ENCODE measurements around the gene MAL.
A peak's percentile ranks its signal among the peaks of the same experiment; 100 is the strongest.

The MAL gene

DNA sequence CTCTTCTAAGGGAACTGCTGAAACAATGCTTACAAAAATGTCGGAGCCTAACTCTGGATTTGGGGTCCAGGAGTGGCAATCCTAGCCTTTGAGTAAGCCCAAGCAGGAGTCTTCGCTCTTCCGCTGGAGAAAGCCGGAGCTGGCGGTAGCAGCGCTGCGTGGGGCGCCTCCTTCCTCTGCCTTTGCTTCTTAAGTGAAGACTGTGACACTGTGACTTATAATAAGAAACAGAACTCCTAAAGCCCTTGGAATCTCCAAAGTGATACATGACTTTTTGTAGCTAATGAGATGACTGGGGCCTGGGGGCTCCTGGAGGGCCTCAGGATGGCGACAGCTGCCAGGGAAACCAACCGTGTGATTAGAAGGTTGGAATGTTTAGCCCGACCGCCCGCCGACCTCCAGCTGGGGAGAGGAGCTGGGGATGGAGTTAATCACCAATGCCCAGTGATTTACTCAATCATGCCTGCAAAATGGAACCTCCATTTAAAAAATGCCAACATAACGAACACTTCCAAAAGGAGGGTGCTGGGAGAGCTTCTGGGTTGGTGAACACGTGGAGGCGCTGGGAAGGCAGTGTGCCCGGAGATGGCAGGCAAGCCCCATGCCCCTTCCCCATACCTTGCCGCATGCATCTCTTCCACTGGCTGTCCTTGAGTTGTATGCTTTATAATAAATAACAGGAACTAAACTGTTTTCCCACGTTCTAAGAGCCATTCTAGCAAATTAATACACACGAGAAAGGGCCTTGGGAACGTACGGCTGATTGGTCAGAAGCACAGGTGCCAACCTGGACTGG lies 29.0 kb upstream of the MAL start:
- DNase-seq (ENCODE audit: low spot score), result no peak

DNA sequence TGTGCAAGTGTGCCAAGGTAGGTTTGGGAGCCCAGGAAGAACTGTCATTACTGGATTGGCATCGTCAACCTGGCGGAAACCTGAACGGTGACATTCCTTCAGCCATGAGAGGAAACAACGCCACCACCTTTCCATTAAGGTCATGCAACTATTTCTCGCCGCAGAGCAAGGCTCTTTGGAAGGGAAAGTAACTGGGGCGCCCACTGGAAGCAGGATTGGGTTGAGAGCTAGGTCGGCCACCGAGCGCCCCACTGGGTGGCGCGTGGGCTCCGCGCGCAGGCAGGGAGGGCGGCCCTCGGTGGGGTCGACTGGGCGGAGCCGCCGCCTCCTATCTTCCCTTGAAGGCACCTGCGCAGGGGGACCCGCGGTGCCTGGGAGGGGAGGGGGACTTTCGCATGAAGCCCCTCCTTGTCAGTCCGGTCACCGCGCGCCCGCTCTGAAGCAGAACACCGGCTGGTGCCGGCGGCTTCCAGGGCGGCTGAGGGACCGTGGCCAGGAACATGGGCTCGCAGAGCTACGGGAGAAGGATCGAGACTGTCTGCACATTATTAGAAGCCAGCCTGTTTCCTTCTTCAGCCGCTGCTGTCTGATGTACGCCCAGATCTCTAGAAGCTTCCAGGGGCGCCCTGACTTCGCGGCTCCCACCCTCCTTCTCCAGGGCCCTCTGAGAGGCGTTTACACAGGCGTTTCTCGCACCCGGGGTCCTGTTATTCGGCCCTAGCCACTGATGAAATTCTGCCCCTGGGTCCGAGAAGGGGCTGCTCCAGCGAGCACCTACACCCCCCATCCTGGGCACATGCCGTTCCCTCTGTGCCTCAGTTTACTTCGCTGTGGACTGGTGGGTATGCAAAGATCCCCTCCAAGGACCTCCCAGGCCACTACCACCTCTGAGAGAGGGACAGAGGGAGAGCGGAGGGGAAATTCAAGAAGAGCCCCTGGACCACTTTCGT lies 27.3 kb upstream of the MAL start:
- no peak for DNase-seq (ENCODE audit: low spot score)

DNA sequence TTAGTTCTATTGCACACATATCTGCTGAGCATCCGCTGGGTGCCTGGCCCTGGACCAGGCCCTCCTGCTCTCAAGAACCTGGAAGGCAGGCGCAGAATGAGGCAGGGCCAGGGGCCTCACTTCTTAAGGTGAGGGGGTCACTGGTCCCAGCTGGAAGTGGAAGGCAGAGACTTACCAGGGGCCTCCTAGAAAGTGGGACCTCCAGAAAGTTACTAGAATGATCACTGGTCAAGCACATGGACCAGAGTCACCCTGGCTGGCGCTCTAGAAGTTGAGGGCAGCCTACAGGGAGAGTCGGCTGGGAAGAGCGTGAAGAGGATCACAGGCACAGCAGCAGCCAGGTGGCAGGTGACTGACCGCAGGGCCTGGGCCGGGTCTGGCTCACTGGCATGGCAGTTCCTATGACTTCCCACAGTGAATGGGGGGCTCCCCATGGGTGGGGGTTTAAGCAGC lies 26.1 kb upstream of the MAL start:
- no peak for DNase-seq (ENCODE audit: low spot score)

DNA sequence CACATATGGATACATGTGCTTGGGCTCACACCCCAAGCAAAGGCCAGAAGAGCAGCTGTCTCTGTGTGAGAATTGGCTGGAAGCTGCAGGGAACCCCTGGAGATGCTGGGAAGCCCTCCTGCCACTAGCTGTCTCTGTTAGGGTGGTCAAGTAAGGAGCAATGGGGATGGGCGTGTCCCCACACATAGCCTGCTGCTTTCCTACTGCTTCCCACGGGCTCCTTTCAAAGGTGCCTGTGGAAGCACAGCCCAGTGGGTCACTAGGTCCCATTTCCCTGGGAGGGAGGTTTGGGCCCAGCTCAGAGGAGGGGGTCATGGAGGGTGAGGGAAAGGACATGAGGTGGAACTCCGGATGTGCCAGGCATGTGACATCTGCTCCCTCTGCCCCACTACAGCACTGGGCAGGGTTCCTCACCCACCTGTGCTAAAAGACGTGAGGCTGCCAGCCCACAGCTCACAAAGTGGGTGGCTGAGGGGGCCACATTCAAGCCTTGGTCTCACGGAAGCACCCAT lies 24.4 kb upstream of the MAL start:
- no peak for DNase-seq (ENCODE audit: low spot score)

DNA sequence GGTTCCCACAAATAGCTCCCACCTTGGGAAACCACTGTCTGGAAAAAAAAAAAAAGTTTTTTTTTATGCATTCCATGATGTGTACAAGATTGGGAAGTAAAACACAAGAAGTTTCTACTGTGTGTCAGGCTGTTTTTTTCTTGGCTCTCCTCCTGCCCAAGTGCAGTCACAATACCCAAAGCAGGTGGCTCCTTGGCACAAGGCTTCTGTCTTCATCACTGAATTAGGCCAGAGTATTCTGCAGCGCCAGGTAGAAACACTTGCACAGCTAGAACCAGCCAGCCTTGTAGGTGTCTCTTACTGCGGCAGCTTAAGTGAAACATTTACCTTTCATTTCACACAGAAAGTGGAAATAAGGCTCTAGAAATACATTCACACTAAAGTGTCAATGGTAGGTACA lies 23.8 kb upstream of the MAL start:
- DNase-seq (ENCODE audit: low spot score), result no peak

DNA sequence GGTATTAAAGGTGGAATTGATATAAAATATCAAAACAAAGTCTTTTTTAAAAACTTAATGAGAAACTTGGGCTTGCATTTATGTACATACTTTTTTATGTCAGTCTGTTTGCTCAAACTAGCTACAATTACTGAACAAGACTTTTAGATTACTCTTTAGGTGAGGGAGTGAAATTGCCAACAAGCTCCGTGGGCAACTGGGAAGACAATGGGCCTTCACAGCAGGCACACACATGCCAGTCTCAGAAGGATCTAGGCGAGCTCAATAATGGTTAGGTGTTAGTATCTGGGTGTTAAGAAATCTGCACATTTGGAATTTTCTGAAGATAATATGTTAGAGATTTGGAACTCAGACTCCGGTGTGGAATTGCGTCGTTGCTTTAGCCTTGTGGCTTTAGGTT lies 23.0 kb upstream of the MAL start:
- DNase-seq (ENCODE audit: low spot score), result no peak

DNA sequence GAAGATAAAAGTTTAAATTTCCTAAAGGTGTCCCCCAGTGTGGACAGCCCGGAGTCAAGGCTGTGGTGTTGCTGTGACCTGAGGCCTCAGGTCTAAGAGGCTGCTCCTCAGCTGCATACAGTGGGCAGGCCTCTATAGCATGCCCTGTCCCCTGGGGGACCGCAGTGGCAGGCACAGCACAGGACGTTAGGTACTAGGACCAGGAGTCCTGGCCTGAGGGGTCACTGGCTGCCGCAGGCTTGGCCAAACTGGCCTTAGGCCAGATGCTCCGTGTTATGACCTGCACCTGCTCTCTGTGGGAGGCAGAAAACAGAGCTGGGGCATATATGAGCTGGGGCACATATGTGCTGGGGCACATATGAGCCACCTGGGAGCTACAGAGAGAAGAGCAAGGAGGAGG lies 21.2 kb upstream of the MAL start:
- DNase-seq (ENCODE audit: low spot score), result no peak

DNA sequence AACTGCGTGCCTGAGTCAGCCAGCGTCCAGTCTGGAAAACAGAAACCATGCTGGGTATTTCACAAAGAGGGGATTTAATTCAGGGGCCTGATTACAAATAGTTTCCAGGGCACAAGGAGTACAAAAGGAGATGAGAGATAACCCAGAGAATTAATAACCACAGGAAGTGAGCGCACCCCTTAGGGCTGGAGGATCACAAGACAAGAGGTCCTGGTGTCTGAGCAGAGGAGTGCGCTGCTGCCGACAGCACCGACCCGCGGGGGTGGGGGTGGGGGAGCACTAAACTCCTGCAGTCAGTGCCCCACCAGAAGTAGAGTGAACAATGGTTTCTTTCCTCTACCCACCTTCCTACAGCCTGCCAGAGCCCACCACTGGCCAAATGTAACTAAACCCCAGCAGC lies 20.8 kb upstream of the MAL start:
- no peak for DNase-seq (ENCODE audit: low spot score)

DNA sequence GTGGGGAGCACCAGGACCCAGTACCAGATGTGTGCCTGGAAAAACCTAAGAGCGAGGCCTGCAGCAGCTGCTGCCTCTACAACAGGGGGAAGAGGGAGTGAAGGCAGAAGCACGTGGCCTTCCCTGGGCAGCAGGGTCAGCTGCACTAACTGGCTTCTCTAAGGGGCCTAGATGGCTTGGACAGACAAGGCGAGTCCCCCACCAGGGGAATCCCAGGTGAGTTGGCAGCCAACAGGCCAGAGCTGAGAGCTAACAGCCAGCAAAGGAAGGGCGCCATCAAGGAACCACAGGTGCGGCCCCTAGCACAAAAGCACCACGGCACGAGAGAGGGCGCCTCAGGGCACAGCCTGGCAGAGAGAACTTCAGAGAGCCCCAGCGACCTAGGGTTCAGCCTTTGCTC lies 19.8 kb upstream of the MAL start:
- DNase-seq (ENCODE audit: low spot score), result no peak

DNA sequence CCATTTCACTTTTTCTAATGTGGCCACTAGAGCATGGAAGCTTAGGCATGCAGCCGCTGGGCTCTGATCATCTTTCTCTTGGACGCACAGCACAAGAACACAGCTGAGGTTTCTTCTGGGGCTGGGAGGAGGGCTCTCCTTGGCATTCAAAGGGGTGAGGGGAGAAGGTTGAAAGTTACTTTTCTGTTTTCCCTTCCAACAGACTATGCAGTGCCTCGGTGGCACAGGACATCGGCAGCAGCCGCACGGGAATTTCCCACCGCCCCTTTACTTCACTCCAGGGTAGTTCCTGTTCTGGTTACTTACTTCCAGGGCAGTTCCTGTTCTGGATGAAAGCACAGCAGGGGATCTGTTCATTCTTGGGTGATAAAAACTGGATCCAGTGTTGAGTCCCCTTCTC lies 18.9 kb upstream of the MAL start:
- DNase-seq (ENCODE audit: low spot score), result no peak

DNA sequence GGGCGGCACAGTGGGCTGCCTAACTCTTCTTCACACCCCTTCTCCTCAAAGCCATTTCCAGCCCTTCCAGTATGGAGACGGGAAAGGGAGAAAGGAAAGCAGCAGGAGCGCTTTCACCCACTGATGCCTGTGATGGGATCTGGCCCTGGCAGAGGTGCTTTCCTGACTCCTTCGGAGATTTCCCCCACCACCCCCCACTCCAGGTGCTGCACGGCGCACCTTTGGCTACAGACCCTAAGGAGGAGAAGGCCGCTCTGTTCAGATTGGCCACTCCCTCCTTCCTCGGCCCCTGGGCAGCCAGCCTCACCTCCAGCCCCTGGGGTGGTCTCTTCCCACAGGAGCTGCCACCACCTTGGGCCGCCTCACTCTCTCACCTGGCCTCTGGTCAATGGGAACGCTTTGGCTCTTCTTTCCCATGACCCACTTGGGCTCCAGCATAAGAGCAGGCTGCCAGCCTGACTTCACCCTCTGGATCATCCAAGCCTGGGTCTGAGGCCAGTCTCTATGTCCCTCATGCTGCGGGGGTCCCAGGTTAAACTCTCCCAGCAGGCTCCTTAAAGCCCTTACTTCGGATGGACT lies 18.4 kb upstream of the MAL start:
- no peak for DNase-seq (ENCODE audit: low spot score)

DNA sequence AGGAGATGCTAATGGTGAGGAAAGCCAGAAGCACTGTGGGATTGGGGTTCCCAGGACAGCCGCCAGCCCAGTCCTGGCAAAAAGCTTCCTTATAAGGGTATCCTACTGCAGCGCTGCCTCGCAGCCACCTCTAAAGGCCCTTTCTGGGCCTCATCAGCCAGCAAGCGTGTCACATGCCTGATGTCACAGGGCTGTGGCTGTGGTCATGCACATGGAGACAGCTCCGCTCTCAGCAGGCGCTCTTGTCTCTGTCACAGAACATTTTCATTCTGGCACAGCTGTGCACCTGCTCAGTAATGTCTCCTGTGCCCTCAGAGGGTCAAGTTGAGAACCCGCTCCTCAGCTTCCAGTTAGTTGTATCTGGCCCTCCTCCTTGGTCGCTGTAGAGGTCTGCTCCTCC lies 17.7 kb upstream of the MAL start:
- DNase-seq (ENCODE audit: low spot score), result no peak

DNA sequence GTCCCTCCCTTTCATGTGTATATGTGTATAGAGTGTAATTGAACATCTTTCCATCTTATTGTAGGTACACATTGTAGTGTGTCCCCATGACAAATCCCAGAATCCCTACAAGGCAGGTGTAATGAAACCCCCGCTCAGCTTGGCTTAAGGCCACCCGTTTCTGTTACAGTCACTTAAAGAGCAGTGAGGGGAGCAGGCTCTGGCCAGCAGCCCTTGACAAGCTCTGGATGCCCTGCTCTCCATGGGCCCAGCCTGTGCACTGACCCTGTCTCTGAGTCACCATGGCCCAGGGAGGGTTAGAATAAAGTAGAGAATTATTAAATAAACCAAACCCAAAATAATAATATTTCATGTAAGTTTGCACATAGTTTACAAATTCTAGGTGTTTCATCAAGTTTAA lies 17.2 kb upstream of the MAL start:
- no peak for DNase-seq (ENCODE audit: low spot score)

DNA sequence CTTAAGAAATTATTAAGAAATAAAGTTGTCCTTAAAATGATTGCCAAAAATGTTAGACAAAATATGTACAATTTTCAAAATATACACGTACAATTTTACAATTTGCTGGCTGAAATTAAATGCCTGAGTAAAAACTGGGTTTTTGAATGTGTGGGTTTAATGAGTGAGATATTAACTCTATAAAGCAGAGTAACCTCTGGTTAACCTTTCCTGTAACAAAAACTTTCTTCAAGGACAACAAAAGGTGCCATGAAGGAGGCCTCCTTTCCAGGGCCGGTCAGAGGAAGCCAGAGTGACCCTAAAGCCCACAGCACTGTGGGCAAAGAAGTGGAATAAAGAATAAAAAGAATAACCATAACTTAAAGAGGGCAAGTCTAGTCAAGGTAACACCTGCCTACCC lies 16.5 kb upstream of the MAL start:
- DNase-seq (ENCODE audit: low spot score), result no peak

DNA sequence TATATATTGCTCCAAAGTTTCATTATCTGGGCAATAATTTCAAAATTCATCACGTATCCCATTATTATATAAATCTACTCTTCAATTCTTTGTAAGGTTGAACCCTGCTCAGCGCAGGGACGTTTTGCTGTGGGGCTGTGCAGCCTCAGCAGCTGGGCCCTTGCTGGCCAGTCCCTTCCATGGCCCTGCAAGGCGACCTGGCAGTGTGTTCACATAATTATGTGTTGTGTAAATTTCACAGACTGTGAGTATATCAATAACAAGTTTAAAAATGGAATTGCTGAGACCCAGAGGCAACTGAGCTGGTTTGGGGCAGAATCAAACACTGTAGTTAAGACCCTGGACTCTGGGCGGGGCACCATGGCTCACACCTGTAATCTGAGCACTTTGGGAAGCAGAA lies 16.1 kb upstream of the MAL start:
- DNase-seq (ENCODE audit: low spot score), result no peak

DNA sequence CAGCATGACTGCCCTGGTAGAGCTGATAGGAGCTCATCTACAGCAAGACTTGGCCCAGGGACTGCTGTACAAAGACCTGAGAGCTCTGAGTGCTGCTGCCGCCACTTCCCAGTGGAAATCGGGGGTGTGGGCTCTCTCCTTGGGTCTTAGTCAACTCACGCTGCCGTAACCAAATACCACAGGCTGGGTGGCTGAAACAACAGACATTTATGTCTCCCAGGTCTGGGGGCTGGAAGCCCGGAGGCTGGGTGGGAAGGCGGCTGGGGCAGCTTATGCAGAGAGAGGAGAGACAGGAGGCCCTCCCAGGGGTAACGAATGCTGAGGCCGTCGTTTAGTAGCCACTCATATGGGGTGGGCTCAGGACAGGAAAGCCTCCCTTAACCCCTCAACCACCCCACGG lies 15.4 kb upstream of the MAL start:
- no peak for DNase-seq (ENCODE audit: low spot score)

DNA sequence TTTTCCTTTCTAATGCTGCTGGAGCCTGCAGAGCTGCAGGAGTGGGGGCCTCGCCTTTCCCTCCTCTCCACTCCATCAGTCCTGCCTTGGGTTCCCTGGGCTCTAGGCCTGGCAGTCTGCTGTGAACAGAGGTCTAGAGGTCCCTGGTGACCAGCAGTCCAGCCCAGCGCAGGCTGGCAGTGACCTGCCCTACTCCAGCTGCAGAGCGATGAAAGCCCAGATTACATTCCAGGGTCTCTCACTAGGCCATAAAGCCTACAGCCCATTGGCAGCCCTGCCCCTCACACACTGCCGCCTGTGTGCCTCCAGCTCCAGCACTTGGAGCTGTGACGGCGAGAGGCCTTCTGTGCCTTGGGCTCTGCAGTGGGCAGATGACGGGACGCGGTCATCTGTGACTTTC lies 14.8 kb upstream of the MAL start:
- no peak for DNase-seq (ENCODE audit: low spot score)

DNA sequence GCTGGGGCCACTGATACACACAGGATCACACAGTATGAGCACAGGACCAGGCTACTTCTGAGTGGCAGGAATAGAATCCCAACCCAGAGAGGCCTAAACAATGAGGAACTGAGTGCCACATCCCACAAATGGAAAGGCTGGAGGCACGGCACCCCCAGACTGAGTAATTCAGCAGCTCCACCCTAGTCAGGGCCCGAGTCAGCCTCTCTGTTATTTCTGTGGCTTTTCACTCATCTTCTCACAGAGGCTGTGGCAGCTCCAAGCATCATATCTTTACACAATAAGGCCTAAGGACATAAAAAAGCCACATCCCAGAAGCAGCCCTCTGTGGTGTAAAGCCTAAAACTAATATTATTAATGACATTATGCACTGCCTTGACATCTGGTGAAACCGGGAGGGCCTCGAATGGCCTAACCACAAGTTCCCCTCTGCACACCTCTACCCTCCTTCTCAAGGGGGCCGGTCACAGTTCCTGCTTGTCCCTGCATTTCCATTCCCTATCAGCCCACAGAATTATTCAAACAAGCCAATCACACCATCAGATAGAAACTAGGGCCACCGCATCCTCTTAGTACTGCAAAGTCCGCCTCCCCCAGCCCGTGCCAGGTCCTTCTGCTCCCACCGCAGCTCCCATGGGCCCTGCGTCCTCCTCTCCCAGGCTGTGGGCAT lies 12.5 kb upstream of the MAL start:
- peak; percentile 53 for DNase-seq (ENCODE audit: low spot score)

DNA sequence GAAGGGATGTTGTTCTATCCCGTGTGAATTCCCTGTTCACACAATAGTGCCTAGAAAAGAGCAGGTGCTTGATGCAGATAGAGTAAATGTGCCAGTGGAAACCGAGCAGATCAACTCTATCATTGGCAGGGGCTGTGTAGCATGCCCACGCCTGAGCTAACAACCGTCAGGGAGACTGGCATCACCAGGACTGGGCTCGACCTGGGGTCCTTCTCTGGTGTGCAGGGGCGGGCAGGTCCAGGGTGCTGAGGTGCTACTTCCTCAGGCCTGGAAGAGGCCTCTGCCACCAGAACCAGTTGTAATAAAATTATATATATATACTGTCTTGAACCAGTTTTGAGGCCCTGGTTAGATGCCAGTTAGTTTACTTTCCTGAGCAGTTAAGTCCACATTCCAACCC lies 11.8 kb upstream of the MAL start:
- no peak for DNase-seq (ENCODE audit: low spot score)

DNA sequence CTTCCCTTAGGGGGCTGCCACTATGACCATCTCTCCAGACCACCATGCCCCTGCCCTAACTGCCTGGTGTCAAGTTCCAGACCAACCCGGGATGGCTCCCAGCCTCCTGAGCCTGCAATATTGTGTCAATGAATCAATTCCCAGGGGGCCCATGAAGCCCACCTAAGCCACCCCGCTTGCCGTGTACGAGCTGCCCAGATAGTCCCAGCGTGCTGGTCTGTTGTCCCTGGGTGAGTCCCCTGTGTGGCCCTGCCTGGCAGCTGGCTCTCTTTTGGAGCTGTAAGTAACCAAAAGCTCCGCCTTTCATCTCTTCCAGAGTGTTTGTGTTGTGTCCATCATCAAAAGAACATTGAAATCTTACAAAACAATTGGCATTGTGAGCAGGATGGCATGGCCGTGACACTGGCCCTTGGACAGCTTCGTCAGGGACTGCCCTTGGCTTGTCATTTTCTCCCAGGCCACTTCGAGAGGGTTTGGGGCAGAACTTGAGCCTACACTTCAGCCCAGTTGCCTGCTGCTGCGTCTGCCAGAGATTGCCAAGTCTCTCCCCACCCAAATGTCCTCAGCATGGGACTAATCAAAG lies 11.3 kb upstream of the MAL start:
- DNase-seq (ENCODE audit: low spot score), result no peak

DNA sequence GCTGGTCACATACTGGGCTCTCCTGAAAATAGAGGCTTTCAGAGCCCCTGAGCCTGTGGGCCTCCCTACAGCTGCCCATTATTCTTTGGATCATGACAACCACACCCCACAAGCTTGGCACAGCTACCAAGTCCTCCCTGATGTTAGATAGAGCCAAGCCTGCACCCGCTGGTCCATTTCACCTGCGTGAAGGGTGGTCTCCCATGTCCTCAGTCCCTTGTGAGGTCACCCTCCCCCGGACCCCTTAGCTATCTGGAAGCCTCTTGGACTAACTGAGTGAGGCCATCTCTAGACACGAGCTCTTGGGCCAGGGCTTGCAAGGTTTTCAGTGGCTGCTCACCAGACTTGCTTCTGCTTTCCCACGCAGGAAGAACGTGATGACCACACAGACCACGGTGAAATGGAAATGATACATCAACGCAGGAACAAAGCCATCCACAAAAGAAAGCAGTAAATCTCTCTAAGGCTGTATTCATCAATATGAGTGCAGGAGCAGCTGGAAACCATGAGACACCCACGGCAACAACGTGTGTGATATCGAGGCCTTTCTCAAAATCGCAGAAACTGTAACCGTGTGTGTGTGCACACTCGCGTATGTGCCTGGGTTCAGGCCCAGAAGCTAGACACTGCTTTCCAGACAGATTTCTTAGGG lies 10.1 kb upstream of the MAL start:
- DNase-seq (ENCODE audit: low spot score), result no peak
